GM23338 (cell line): Measurements from ENCODE around the gene PRSS21. TPM values are rescaled to one million over a fixed set of nuclear protein-coding genes. Genes with fewer than 3 reads are reported as not detected.

Source experiments
- ATAC-seq: fragments of 200-7000 bp; cut with Tn5 transposase; 3 replicates; pipeline ENCODE4 v1.9.1; 2020
- DNase-seq: peaks from one replicate; pipeline ENCODE4 v3.0.0-alpha.2; 2015; ENCODE audit warnings: low spot score
- H2AFZ ChIP-seq: fragments of 200-600 bp; sonication (generic); 2 replicates; pipeline ENCODE4 v1.8.0; 2016; ENCODE audit warnings: antibody characterized with exemption, mild to moderate bottlenecking, moderate library complexity
- H3F3A ChIP-seq: fragments of 200-600 bp; sonication (generic); replicated peaks from 2 replicates; pipeline ENCODE4 v1.8.0; 2017; ENCODE audit warnings: antibody characterized with exemption, mixed run types, low read depth
- H3K27ac ChIP-seq: fragments of 200-600 bp; sonication (generic); 2 replicates; pipeline ENCODE4 v1.6.1; 2016; ENCODE audit warnings: low read depth
- H3K27me3 ChIP-seq: fragments of 200-600 bp; sonication (generic); 2 replicates; pipeline ENCODE4 v1.8.0; 2016; ENCODE audit warnings: mild to moderate bottlenecking, mixed run types, moderate library complexity; ENCODE audit not compliant: insufficient read depth
- H3K36me3 ChIP-seq: fragments of 200-600 bp; sonication (generic); 2 replicates; pipeline ENCODE4 v1.8.0; 2016; ENCODE audit warnings: mild to moderate bottlenecking; ENCODE audit not compliant: insufficient read depth
- H3K4me1 ChIP-seq: fragments of 200-600 bp; sonication (generic); 2 replicates; pipeline ENCODE4 v1.8.0; 2016; ENCODE audit warnings: mild to moderate bottlenecking, moderate library complexity; ENCODE audit not compliant: insufficient read depth
- H3K4me2 ChIP-seq: fragments of 200-600 bp; sonication (generic); 2 replicates; pipeline ENCODE4 v1.7.1; 2017; ENCODE audit warnings: mixed run types
- H3K4me3 ChIP-seq: fragments of 200-600 bp; sonication (generic); 2 replicates; pipeline ENCODE4 v1.6.1; 2016; ENCODE audit warnings: mixed run types
- H3K79me2 ChIP-seq: fragments of 200-600 bp; sonication (generic); replicated peaks from 2 replicates; pipeline ENCODE4 v1.8.0; 2017; ENCODE audit warnings: mild to moderate bottlenecking; ENCODE audit not compliant: insufficient read depth
- H3K9me2 ChIP-seq: fragments of 200-600 bp; sonication (generic); 2 replicates; pipeline ENCODE4 v1.8.0; 2017; ENCODE audit not compliant: insufficient read depth
- H4K20me1 ChIP-seq: fragments of 200-600 bp; sonication (generic); replicated peaks from 2 replicates; pipeline ENCODE4 v1.8.0; 2017; ENCODE audit warnings: mild to moderate bottlenecking; ENCODE audit not compliant: insufficient read depth
- H3K27ac Mint-ChIP-seq: 2 replicates; pipeline ENCODE4 v1.8.0; 2020; ENCODE audit warnings: inconsistent platforms, mild to moderate bottlenecking, moderate library complexity, mixed read lengths
- H3K27me3 Mint-ChIP-seq: 3 replicates; pipeline ENCODE4 v1.8.0; 2022; ENCODE audit warnings: low read depth, mild to moderate bottlenecking, moderate library complexity, mixed read lengths, inconsistent platforms; ENCODE audit not compliant: insufficient read depth, poor library complexity
- H3K36me3 Mint-ChIP-seq: 3 replicates; pipeline ENCODE4 v1.8.0; 2021; ENCODE audit warnings: low read depth, mild to moderate bottlenecking, inconsistent platforms, moderate library complexity, mixed read lengths
- H3K4me1 Mint-ChIP-seq: 3 replicates; pipeline ENCODE4 v1.8.0; 2020; ENCODE audit warnings: mild to moderate bottlenecking, inconsistent platforms, mixed read lengths
- H3K4me3 Mint-ChIP-seq: 3 replicates; pipeline ENCODE4 v1.8.0; 2021; ENCODE audit warnings: moderate library complexity, mild to moderate bottlenecking, inconsistent platforms, mixed read lengths
- H3K9me3 Mint-ChIP-seq: 3 replicates; pipeline ENCODE4 v1.8.0; 2020; ENCODE audit warnings: moderate library complexity, mild to moderate bottlenecking, inconsistent platforms, mixed read lengths
- EZH2 ChIP-seq: fragments of 200-600 bp; sonication (generic); IDR thresholded peaks from one replicate; pipeline ENCODE4 v1.8.0; 2017; ENCODE audit warnings: antibody characterized with exemption, mild to moderate bottlenecking, low read depth; ENCODE audit not compliant: unreplicated experiment
- NANOG ChIP-seq: IDR thresholded peaks from 2 replicates; pipeline ENCODE4 v1.6.1; 2016; ENCODE audit warnings: antibody characterized with exemption, borderline replicate concordance
- ZNF331 ChIP-seq: fragments of 250-450 bp; sonication (Bioruptor Pico); IDR thresholded peaks from 2 replicates; pipeline ENCODE4 v1.5.0; 2020; ENCODE audit warnings: low read depth, mild to moderate bottlenecking, moderate library complexity
- polyA plus RNA-seq: library from polyadenylated mRNA; unstranded; fragments of >200 nt; fragmentation: Nextera tagmentation; extraction: Ambion mirVana; gene quantifications from 2 replicates; pipeline ENCODE4 v1.2.1, GENCODE V29; 2016
- total RNA-seq: library from RNA; depleted of rRNA; stranded (reverse); fragments of >200 nt; shearing (Covaris generic); gene quantifications from 2 replicates; pipeline ENCODE4 v1.2.3, GENCODE V29; 2014
- TF ChIP-seq, protein P1 (sequence below): IDR thresholded peaks from 2 replicates; pipeline ENCODE4 v1.6.1; 2016; ENCODE audit warnings: antibody characterized with exemption
- TF ChIP-seq, protein P2 (sequence below), 2 experiments: fragments of 200-600 bp in 1 of 2; sonication (generic) in 1 of 2; conservative IDR thresholded peaks; 2 replicates each; pipeline versions ENCODE4 v1.5.1 to v1.6.1; 2016 to 2017; ENCODE audit warnings: antibody characterized with exemption in 2 of 2, low read depth in 2 of 2, mild to moderate bottlenecking in 2 of 2, moderate library complexity in 1 of 2
- TF ChIP-seq, protein P3 (sequence below): IDR thresholded peaks from one replicate; pipeline ENCODE4 v1.6.1; 2018; ENCODE audit warnings: antibody characterized with exemption; ENCODE audit not compliant: unreplicated experiment

The PRSS21 gene
- total and polyA plus RNA-seq, 2 experiments from 2014 or later, result 2.4 to 3.1 TPM

DNA sequence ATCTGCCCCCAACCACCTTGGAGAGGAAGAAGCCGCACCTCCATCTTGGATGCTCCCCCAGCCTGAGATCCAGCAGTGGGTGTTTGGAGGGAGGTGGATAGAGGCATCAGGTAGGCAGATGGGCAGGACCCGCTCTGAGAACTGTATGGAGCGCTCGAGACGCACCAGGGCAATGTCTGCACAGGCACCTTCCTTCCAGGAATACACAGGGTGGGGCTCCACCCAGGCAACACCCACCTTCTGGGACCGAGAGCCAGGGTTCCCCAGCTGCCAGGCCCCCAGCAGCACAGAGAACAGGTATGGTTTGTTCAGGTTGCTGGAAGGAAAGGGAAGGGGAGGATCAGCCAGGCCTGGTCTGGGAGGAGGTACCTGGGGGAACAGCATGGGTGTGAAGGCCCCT, 38.5 kb downstream of the PRSS21 start (continued):
- TF ChIP-seq, protein P1, sequence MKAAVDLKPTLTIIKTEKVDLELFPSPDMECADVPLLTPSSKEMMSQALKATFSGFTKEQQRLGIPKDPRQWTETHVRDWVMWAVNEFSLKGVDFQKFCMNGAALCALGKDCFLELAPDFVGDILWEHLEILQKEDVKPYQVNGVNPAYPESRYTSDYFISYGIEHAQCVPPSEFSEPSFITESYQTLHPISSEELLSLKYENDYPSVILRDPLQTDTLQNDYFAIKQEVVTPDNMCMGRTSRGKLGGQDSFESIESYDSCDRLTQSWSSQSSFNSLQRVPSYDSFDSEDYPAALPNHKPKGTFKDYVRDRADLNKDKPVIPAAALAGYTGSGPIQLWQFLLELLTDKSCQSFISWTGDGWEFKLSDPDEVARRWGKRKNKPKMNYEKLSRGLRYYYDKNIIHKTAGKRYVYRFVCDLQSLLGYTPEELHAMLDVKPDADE, result no peak
- TF ChIP-seq ZNF331 (CRISPR knock-in tag), result no peak

DNA sequence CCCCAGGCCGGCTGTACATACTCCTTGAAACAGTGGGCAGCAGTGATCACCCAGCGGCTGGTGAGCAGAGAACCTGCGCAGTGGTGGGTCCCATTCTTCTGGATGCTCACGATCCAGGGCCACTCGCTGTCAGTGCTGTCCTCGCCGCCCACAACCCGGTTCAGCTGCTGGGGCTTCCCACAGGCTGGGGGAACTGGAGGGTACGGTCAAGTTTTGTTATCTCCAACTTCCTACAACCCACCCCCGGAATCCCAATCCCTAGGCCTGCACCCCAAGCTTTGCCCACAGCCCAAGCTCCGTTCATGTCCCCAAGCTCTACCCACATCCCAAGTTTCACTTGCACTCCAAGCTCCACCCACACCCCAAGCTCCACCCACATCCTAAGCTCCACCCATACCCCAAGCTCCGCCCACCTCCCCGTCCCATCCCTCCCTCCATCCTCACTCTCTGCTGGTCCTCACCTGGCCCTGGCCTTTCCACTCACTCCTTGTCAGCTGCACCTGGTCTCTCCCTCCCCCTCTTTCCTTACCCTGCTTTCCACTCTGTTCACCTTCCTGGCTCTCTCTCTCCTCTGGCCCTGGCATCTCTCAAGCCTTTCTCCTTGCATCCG, 39.1 kb downstream of the PRSS21 start:
- Histone ChIP-seq H3K27ac (no peak overlapping the region), H4K20me1 (no peaks in the 10 kb centered on the region), H3K4me3 (no peak overlapping the region), H3K4me1 (peaks cover 3% of the 10 kb centered on the region; the same call in 1 of the 2 replicates), H3K27me3 (peaks cover 16% of the 10 kb centered on the region), H3K9me2 (no peaks in the 10 kb centered on the region), H3F3A (no peaks in the 10 kb centered on the region), H2AFZ (no peak overlapping the region), H3K4me2 (no peak overlapping the region), H3K36me3 (no peaks in the 10 kb centered on the region), H3K79me2 (no peaks in the 10 kb centered on the region)
- Mint-ChIP-seq H3K27ac (no peak overlapping the region), H3K36me3 (peaks cover 11% of the 10 kb centered on the region), H3K4me3 (no peak overlapping the region), H3K27me3 (peaks cover 19% of the 10 kb centered on the region), H3K4me1 (peaks cover 3% of the 10 kb centered on the region), H3K9me3 (peaks cover 21% of the 10 kb centered on the region)
- ATAC-seq, result peak; percentile 11
- DNase-seq, result peak; percentile 68
- TF ChIP-seq EZH2 (no peak), NANOG (no peak)
- TF ChIP-seq, protein P2, sequence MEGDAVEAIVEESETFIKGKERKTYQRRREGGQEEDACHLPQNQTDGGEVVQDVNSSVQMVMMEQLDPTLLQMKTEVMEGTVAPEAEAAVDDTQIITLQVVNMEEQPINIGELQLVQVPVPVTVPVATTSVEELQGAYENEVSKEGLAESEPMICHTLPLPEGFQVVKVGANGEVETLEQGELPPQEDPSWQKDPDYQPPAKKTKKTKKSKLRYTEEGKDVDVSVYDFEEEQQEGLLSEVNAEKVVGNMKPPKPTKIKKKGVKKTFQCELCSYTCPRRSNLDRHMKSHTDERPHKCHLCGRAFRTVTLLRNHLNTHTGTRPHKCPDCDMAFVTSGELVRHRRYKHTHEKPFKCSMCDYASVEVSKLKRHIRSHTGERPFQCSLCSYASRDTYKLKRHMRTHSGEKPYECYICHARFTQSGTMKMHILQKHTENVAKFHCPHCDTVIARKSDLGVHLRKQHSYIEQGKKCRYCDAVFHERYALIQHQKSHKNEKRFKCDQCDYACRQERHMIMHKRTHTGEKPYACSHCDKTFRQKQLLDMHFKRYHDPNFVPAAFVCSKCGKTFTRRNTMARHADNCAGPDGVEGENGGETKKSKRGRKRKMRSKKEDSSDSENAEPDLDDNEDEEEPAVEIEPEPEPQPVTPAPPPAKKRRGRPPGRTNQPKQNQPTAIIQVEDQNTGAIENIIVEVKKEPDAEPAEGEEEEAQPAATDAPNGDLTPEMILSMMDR (conservative IDR thresholded peaks at IDR 0.05; ENCODE audit: low read depth in 2 of 2), result no peak
- TF ChIP-seq, protein P3, sequence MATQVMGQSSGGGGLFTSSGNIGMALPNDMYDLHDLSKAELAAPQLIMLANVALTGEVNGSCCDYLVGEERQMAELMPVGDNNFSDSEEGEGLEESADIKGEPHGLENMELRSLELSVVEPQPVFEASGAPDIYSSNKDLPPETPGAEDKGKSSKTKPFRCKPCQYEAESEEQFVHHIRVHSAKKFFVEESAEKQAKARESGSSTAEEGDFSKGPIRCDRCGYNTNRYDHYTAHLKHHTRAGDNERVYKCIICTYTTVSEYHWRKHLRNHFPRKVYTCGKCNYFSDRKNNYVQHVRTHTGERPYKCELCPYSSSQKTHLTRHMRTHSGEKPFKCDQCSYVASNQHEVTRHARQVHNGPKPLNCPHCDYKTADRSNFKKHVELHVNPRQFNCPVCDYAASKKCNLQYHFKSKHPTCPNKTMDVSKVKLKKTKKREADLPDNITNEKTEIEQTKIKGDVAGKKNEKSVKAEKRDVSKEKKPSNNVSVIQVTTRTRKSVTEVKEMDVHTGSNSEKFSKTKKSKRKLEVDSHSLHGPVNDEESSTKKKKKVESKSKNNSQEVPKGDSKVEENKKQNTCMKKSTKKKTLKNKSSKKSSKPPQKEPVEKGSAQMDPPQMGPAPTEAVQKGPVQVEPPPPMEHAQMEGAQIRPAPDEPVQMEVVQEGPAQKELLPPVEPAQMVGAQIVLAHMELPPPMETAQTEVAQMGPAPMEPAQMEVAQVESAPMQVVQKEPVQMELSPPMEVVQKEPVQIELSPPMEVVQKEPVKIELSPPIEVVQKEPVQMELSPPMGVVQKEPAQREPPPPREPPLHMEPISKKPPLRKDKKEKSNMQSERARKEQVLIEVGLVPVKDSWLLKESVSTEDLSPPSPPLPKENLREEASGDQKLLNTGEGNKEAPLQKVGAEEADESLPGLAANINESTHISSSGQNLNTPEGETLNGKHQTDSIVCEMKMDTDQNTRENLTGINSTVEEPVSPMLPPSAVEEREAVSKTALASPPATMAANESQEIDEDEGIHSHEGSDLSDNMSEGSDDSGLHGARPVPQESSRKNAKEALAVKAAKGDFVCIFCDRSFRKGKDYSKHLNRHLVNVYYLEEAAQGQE, result no peak
